GM12878 (cell line): ENCODE data around the gene DNAJC4.

Experiments
- ATF2 ChIP-seq: IDR thresholded peaks from 2 replicates; pipeline ENCODE4 v1.6.1; 2012; ENCODE audit warnings: low read length, inconsistent platforms
- BCLAF1 ChIP-seq: fragments of 450-650 bp; IDR thresholded peaks from 2 replicates; pipeline ENCODE4 v1.6.1; 2017; ENCODE audit warnings: antibody characterized with exemption, mild to moderate bottlenecking, moderate library complexity
- CTCF ChIP-seq, 3 experiments: IDR thresholded peaks in 2 of 3; conservative IDR thresholded peaks in 1 of 3; 2 replicates each; pipeline ENCODE4 v1.5.1; 2011; ENCODE audit warnings: low read depth in 3 of 3, low read length in 3 of 3, mild to moderate bottlenecking in 3 of 3, control low read depth in 2 of 3, moderate library complexity in 2 of 3, inconsistent platforms in 1 of 3, mixed read lengths in 1 of 3; ENCODE audit not compliant: control insufficient read depth in 2 of 3, insufficient read depth in 1 of 3; ENCODE audit errors: extremely low read depth in 1 of 3
- EZH2 ChIP-seq: IDR thresholded peaks from 2 replicates; pipeline ENCODE4 v1.6.1; 2012; ENCODE audit warnings: low read depth, mild to moderate bottlenecking, control low read depth, inconsistent platforms, low read length, borderline replicate concordance; ENCODE audit not compliant: control insufficient read depth
- REST ChIP-seq: IDR thresholded peaks from 2 replicates; pipeline ENCODE4 v1.6.1; 2012; ENCODE audit warnings: mild to moderate bottlenecking, low read depth, low read length
- ZBTB40 ChIP-seq: fragments of 450-650 bp; IDR thresholded peaks from 2 replicates; pipeline ENCODE4 v1.6.1; 2016; ENCODE audit warnings: mild to moderate bottlenecking, moderate library complexity, borderline replicate concordance

GRCh38 chr11:64278576-64279190 is 48.3 kb downstream of the DNAJC4 start:
- TF ChIP-seq EZH2 = no peak
- no peak for TF ChIP-seq ATF2
- no peak for TF ChIP-seq CTCF (IDR thresholded peaks at IDR 0.05 in 2 of 3, conservative IDR thresholded peaks at IDR 0.05 in 1 of 3; ENCODE audit: control insufficient read depth in 2 of 3, extremely low read depth in 1 of 3, insufficient read depth in 1 of 3, low read depth in 3 of 3, low read length in 3 of 3)
- TF ChIP-seq REST = no peak
- TF ChIP-seq BCLAF1 = no peak
- TF ChIP-seq ZBTB40 = no peak
